RWPE2 (cell line): ENCODE measurements around the gene TXNDC5.

ENCODE experiments used
- ATAC-seq: fragments of 200-7000 bp; cut with Tn5 transposase; 3 replicates; pipeline ENCODE4 v1.9.1; 2021; ENCODE audit warnings: low read depth
- DNase-seq: peaks from one replicate; pipeline ENCODE4 v3.0.0-alpha.2; 2020; ENCODE audit warnings: low spot score
- H3K27ac ChIP-seq: fragments of 450-650 bp; 2 replicates; pipeline ENCODE4 v1.5.1; 2017; ENCODE audit warnings: mild to moderate bottlenecking; ENCODE audit not compliant: poor library complexity, severe bottlenecking
- H3K27me3 ChIP-seq: fragments of 250-450 bp; sonication (Bioruptor Pico); 2 replicates; pipeline ENCODE4 v1.5.1; 2021; ENCODE audit warnings: mild to moderate bottlenecking, moderate library complexity; ENCODE audit not compliant: insufficient read depth, poor library complexity, severe bottlenecking
- H3K36me3 ChIP-seq: fragments of 250-450 bp; sonication (Bioruptor Pico); 2 replicates; pipeline ENCODE4 v1.5.1; 2020; ENCODE audit warnings: low read depth, mild to moderate bottlenecking, moderate library complexity
- H3K4me1 ChIP-seq: fragments of 250-450 bp; sonication (Bioruptor Pico); 2 replicates; pipeline ENCODE4 v1.5.1; 2021; ENCODE audit warnings: mild to moderate bottlenecking, moderate library complexity; ENCODE audit not compliant: insufficient read depth, poor library complexity, severe bottlenecking
- H3K4me3 ChIP-seq: fragments of 250-450 bp; sonication (Bioruptor Pico); 2 replicates; pipeline ENCODE4 v1.5.1; 2021; ENCODE audit warnings: mild to moderate bottlenecking, moderate library complexity; ENCODE audit not compliant: severe bottlenecking
- H3K9me3 ChIP-seq: fragments of 250-450 bp; sonication (Bioruptor Pico); 2 replicates; pipeline ENCODE4 v1.5.1; 2021; ENCODE audit warnings: mild to moderate bottlenecking, moderate library complexity; ENCODE audit not compliant: severe bottlenecking
- TF ChIP-seq, protein P1 (sequence below): fragments of 450-650 bp; IDR thresholded peaks from one replicate; pipeline ENCODE4 v1.5.1; 2017; ENCODE audit warnings: mild to moderate bottlenecking, moderate library complexity; ENCODE audit not compliant: poor library complexity, severe bottlenecking

TXNDC5 gene

DNA sequence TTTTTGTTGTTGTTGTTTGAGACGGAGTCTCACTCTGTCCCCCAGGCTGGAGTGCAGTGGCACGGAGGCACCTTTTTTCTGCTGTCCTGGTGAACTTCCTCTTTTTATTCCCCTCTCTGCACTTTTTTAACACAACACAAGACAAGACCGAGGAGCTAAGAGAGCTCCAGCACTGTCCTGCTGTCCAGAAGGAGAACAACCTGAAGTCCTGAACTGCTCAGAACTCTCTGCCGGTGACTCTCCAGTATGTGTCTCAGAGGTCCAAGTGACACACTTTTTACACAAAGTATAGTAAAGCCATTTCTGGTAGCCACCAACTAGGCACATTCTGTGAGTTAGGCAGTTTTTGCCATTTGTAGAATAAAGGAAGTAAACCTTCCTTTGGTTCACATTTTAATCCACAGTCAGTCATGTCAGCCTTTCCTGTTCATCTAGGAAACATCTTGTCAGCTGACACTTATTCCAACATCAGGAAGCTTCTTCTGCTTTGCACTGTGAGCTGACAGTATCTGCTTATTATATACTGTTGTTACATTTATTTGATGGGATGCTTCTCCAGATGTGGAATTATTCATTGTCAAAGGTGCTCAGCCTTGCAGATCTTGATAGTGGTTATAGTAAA, 28.1 kb upstream of the TXNDC5 start:
- H3K27ac ChIP-seq = no peak overlapping the region
- no peak for ATAC-seq
- TF ChIP-seq, protein P1, sequence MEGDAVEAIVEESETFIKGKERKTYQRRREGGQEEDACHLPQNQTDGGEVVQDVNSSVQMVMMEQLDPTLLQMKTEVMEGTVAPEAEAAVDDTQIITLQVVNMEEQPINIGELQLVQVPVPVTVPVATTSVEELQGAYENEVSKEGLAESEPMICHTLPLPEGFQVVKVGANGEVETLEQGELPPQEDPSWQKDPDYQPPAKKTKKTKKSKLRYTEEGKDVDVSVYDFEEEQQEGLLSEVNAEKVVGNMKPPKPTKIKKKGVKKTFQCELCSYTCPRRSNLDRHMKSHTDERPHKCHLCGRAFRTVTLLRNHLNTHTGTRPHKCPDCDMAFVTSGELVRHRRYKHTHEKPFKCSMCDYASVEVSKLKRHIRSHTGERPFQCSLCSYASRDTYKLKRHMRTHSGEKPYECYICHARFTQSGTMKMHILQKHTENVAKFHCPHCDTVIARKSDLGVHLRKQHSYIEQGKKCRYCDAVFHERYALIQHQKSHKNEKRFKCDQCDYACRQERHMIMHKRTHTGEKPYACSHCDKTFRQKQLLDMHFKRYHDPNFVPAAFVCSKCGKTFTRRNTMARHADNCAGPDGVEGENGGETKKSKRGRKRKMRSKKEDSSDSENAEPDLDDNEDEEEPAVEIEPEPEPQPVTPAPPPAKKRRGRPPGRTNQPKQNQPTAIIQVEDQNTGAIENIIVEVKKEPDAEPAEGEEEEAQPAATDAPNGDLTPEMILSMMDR = no peak

DNA sequence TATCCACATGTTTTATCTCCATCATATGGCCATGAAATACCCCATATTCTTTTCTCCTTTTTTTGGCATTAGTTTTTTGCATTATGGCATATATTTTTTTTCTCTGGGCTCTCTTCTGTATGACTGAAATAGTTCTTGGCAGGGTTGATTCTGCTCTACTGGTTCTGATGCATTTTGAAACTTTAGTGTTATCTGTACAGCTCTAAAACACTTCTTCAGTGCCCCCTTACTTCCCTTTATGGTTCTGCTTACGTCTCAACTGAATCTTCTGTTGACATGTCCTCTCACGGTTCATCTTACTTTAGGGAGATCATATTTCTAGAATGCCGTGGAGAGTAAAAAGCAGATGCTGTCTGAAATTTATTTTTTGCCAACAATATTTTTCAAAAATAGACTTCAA, 23.2 kb upstream of the TXNDC5 start:
- Histone ChIP-seq H3K36me3 (no peaks in the 10 kb centered on the region), H3K4me1 (no peaks in the 10 kb centered on the region), H3K4me3 (no peak overlapping the region), H3K27me3 (no peaks in the 10 kb centered on the region), H3K27ac (no peak overlapping the region), H3K9me3 (no peaks in the 10 kb centered on the region)
- ATAC-seq = no peak
- TF ChIP-seq, protein P1 = no peak
- no peak for DNase-seq

More for the DNA sequence above, 28.1 kb upstream of the TXNDC5 start:
- no peaks in the 10 kb centered on the region for H3K9me3 ChIP-seq
- no peaks in the 10 kb centered on the region for H3K36me3 ChIP-seq
- DNase-seq = no peak
- H3K4me1 ChIP-seq = no peaks in the 10 kb centered on the region
- H3K4me3 ChIP-seq = no peak overlapping the region
- H3K27me3 ChIP-seq = no peaks in the 10 kb centered on the region

DNA sequence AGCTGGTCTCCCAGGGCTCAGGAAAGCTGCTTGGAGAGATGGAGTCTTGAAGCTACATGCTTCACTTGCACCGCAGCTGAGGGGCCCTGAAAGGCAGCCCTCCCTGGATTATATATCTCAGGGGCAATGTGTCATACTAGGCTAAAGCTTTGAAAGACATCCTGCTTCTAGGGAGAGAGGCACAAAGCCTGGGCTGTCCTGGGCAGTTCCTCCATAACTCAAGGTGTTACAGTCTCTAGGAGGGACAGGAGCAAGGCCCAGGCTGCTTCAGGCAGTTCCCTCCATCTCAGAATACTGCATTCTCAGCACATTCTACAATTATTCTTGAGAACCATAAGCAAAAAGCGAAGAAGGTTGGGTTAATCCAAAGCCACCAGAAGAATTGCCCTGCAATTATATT, 22.0 kb upstream of the TXNDC5 start:
- H3K4me1 ChIP-seq = no peaks in the 10 kb centered on the region
- peaks cover 3% of the 10 kb centered on the region for H3K27me3 ChIP-seq
- H3K4me3 ChIP-seq = no peak overlapping the region
- DNase-seq = no peak
- no peak; the same call in 2 of the 3 replicates for ATAC-seq
- H3K9me3 ChIP-seq = no peaks in the 10 kb centered on the region
- H3K36me3 ChIP-seq = no peaks in the 10 kb centered on the region
- H3K27ac ChIP-seq = no peak overlapping the region
- TF ChIP-seq, protein P1 = no peak

DNA sequence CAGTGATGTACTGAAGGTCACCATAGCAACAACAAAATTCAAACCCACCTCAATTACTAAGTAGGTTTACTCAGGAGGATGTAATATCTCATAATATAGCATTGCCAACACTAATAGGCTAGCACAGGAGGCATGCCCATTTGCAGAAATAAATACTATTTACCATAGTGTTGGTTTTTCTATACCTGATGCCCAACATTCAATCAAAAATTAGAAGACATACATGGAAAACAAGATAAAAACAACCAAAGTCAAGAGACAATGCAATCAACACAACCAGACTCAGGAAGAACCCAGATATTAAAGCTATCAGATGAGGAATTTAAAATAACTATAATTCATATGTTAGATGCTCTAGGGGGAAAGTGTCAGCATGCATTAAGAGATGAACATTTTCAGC, 14.3 kb upstream of the TXNDC5 start:
- DNase-seq = no peak
- H3K27ac ChIP-seq = no peak overlapping the region
- H3K36me3 ChIP-seq = no peaks in the 10 kb centered on the region
- H3K4me3 ChIP-seq = no peak overlapping the region
- H3K9me3 ChIP-seq = peaks cover 4% of the 10 kb centered on the region
- TF ChIP-seq, protein P1 = no peak
- ATAC-seq = no peak
- peaks cover 7% of the 10 kb centered on the region for H3K4me1 ChIP-seq
- peaks cover 3% of the 10 kb centered on the region for H3K27me3 ChIP-seq

DNA sequence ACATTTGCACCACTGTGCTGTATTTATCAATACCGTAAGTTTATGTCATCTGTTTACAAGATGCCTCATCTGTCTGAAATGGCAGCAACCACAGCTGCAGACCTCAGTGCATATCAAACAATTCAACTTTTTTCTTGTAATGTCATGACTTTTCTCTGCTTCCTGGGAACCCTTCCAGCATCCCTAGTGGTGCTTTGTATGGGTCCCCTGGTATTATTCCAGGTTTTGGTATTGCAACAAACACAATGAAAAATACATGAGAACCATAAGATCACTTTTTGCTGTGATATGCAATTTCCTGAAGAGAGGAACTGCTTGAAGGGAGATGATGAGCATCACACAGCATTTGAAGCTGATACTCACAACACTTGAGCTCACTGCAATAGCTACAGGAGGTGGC, 12.0 kb upstream of the TXNDC5 start:
- no peak for ATAC-seq
- no peak for DNase-seq
- TF ChIP-seq, protein P1 = no peak
- Histone ChIP-seq H3K4me1 (peaks cover 10% of the 10 kb centered on the region), H3K4me3 (no peak overlapping the region), H3K36me3 (no peaks in the 10 kb centered on the region), H3K9me3 (peaks cover 4% of the 10 kb centered on the region), H3K27me3 (no peaks in the 10 kb centered on the region), H3K27ac (no peak overlapping the region)
